ENCODE data around the gene CAPN11.

- TF ChIP-seq SUZ12 (IDR thresholded peaks at IDR 0.05; ENCODE audit: extremely low read depth, insufficient read depth, insufficient read length) = no peak
- TF ChIP-seq YY1 (IDR thresholded peaks at IDR 0.05; ENCODE audit: insufficient read depth, insufficient read length) = no peak
- TF ChIP-seq ZNF274 (IDR thresholded peaks at IDR 0.05; ENCODE audit: low read depth, low read length) = no peak
Observed at GRCh38 chr6:44188819-44189218, 30.2 kb downstream of the CAPN11 start.
